Panc1 (cell line): ENCODE measurements around the gene PHF19.

Source experiments
- POLR2AphosphoS5 ChIP-seq: IDR thresholded peaks from 2 replicates; pipeline ENCODE4 v1.6.1; 2012; ENCODE audit warnings: mild to moderate bottlenecking, low read depth, low read length, moderate library complexity
- SIN3A ChIP-seq: IDR thresholded peaks from 2 replicates; pipeline ENCODE4 v1.6.1; 2012; ENCODE audit warnings: low read depth, mild to moderate bottlenecking, low read length, moderate library complexity, borderline replicate concordance; ENCODE audit not compliant: insufficient read depth
- TF ChIP-seq, protein P1 (sequence below): fragments of 450-650 bp; IDR thresholded peaks from 2 replicates; pipeline ENCODE4 v1.5.1; 2017; ENCODE audit warnings: mild to moderate bottlenecking
- TF ChIP-seq, protein P2 (sequence below), 2 experiments: IDR thresholded peaks; 2 replicates each; pipeline ENCODE4 v1.6.1; 2011 to 2012; ENCODE audit warnings: low read depth in 2 of 2, control low read depth in 1 of 2, low read length in 1 of 2, mild to moderate bottlenecking in 1 of 2, moderate library complexity in 1 of 2; ENCODE audit not compliant: insufficient read depth in 1 of 2

- TF ChIP-seq POLR2AphosphoS5 (no peak), SIN3A (no peak)
- TF ChIP-seq, protein P1, sequence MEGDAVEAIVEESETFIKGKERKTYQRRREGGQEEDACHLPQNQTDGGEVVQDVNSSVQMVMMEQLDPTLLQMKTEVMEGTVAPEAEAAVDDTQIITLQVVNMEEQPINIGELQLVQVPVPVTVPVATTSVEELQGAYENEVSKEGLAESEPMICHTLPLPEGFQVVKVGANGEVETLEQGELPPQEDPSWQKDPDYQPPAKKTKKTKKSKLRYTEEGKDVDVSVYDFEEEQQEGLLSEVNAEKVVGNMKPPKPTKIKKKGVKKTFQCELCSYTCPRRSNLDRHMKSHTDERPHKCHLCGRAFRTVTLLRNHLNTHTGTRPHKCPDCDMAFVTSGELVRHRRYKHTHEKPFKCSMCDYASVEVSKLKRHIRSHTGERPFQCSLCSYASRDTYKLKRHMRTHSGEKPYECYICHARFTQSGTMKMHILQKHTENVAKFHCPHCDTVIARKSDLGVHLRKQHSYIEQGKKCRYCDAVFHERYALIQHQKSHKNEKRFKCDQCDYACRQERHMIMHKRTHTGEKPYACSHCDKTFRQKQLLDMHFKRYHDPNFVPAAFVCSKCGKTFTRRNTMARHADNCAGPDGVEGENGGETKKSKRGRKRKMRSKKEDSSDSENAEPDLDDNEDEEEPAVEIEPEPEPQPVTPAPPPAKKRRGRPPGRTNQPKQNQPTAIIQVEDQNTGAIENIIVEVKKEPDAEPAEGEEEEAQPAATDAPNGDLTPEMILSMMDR: no peak
- TF ChIP-seq, protein P2, sequence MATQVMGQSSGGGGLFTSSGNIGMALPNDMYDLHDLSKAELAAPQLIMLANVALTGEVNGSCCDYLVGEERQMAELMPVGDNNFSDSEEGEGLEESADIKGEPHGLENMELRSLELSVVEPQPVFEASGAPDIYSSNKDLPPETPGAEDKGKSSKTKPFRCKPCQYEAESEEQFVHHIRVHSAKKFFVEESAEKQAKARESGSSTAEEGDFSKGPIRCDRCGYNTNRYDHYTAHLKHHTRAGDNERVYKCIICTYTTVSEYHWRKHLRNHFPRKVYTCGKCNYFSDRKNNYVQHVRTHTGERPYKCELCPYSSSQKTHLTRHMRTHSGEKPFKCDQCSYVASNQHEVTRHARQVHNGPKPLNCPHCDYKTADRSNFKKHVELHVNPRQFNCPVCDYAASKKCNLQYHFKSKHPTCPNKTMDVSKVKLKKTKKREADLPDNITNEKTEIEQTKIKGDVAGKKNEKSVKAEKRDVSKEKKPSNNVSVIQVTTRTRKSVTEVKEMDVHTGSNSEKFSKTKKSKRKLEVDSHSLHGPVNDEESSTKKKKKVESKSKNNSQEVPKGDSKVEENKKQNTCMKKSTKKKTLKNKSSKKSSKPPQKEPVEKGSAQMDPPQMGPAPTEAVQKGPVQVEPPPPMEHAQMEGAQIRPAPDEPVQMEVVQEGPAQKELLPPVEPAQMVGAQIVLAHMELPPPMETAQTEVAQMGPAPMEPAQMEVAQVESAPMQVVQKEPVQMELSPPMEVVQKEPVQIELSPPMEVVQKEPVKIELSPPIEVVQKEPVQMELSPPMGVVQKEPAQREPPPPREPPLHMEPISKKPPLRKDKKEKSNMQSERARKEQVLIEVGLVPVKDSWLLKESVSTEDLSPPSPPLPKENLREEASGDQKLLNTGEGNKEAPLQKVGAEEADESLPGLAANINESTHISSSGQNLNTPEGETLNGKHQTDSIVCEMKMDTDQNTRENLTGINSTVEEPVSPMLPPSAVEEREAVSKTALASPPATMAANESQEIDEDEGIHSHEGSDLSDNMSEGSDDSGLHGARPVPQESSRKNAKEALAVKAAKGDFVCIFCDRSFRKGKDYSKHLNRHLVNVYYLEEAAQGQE (IDR thresholded peaks at IDR 0.05; ENCODE audit: insufficient read depth in 1 of 2, low read depth in 2 of 2, low read length in 1 of 2): no peak
Measured at GRCh38 chr9:120830151-120830550, 46.8 kb downstream of the PHF19 start.
